HG03103 (cell line): ENCODE measurements around the gene BIN1.

Experiments
- ATAC-seq: cut with Tn5 transposase; IDR thresholded peaks from one replicate; pipeline ENCODE4 v1.9.1; 2021; ENCODE audit warnings: low read depth; ENCODE audit not compliant: unreplicated experiment

Gene BIN1

DNA sequence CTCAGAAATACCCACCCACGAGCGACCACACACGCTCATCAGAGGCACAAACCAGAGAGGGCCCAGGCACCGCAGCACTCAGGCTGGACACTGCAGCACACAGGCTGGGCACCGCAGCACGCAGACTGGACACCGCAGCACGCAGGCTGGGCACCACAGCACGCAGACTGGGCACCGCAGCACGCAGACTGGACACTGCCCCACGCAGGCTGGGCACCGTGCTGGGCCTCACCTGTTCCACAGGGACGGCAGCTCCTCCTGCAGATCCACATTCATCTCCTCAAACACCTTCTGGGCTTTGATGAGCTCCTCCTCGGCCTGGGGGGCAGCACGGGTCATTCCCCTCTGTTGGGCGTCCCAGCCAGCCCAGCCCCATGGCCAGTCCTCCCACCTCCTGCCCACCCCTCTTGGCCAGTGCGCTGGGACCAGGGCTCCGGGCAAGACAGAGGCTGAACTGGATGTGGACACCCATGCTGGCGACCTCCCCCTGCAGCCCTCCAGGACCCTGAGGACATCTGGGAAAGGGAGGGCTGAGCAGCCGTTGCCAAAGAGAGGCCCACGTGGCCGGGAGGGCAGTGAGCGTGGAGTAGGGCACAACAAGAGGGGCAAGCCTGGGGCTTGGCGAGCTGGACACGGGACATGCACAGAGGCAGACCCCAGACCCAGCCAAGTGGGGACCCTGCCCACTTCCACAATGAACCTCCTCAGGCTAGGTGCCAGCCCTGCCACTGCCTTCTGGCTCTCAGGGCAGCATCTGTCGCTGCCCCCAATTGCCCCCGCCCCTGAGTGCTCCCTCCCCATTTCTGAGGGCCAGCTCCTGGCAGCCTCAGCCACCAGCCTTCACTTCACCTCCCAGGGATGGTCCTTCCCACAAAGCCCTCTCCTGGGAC lies 43.0 kb downstream of the BIN1 start:
- ATAC-seq, result no peak

DNA sequence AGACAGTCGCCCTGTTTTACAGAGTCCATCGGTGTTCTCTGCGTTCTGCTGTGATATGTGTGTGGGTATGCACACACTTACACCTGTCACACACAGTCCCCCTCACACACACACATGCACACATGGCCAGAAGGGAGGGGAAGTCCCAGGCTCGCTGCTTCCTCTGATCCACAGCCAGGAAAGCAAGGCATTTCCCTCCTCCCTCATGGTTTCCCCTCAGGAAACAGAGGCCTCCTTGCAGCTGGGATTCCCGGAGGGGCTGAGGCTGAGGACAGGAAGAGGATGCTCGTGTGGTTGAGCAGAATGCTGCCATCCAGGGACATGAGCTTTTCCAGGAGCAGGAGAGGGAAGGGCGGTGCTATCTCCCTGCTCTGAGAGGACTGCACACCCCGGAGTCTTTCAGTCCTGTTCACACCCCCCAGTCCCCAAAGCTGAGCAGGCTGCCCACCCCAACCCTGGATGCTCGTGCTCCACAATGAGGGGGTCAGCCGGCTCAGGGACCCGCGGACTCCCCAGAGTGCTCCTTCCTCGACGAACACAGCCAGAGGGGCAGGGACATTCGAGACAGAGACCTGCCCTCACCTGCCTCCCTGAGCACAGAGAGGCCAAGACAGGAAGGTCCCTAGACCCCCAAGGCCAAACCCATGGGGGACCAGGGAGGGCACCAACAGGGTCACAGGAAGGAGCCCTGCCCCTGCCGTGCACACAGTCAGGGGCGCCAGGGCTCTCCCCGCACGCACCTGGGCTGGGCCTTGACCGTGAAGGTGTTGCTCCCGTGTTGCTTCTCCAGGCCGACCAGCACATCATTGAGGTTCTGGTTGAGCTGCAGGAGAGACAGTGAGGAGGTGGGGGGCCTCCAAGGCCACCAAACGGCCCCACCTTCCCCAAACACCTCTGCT lies 45.3 kb downstream of the BIN1 start:
- ATAC-seq, result no peak

DNA sequence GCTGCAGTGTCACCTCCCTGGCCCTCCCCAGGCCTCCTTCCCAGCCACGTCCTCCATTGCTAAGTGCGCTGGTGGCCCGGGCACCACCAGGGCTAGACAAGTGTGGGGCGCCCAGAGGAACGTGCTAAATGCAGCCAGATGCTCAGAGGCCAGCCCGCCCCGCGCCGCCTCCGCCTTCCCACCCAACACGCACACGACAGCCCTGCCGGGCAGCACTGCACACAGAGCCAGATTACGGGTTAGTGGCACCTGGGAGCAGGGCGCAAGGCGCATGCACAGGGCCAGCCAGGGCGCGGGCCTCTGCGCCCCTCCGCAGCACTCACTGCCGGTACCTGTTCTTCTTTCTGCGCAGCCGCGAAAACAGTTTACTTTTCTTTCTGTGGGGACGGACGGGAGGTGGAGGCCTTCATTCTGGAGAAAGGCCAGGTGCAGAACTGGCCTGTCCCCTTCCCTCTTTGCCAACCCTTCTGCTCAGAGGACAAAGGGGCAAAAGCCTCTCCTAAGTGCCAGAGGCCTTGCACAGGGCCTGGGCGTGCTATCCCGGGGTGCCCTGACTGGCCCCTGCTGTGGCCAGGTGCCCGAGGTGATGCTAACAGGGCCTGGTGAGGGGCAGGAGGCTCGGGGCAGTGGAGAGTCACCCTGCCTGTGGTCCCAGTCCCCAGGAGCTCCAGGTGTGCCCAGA lies 46.5 kb downstream of the BIN1 start:
- no peak for ATAC-seq

DNA sequence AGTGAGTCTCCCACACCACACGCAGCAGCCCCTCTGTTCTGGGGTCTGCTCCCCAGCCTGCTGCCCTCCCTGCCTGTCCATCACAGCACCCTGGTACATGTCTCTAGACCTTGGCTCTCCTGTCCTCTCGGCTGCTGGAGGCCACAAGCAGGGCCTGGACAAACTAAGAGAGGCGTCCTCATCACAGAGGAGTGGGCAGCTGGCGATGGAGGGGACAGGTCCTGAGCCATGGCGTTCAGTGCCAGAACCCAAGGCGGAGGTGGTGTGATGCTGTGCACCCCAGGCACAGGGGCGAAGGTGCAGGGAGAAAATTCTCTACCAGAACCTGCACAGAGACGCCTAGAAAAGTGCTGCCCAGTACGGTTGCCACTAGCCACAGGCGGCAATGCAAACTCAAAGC lies 47.4 kb downstream of the BIN1 start:
- ATAC-seq, result no peak

DNA sequence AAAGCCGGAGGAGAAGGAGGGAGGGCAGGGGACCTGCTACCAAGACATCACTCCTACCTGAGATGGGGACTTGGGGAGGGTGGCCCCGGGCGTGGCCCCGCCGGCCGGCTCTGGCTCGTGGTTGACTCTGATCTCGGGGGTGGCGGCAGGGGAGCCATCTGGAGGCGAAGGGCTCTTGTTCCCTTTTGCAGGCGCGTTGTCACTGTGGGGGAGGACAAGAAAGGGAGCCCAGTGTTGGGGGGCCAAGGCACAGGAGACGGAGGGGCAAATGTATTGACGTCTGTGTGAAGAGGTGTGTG lies 48.1 kb downstream of the BIN1 start:
- no peak for ATAC-seq

DNA sequence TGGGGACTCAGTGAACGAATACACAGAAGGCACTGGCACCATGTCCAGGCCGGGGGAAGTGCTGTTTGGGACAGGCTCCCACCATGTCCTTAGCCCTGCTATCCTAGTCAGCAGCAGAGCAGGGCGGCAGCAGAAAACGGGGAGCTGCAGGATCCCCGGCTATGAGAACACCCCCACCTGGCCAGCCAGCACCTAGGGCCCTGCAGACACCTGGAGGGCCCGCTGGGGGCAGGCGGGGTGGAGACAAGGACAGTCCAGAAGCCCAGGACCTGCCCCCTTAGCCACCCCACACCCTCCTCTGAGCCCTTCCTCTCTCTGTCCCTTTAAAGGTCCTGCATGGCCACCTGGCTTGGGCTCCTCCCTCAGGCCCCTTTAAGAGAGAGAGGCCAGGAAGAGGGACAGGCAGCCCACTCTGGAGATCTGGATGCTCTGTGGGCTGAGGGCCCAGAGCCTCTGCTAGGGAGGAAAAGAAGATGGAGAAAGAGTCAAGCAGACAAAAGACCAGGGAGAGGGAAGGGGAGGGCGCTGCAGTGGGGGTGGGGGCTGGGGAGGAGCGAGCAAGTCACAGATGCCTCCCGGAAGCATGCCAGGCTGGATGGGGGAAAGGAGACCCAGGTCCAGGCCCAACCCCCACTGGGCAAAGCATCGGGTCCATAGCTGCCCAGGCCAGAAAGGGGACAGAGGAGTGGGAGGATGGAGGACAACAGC lies 48.6 kb downstream of the BIN1 start:
- ATAC-seq, result no peak

DNA sequence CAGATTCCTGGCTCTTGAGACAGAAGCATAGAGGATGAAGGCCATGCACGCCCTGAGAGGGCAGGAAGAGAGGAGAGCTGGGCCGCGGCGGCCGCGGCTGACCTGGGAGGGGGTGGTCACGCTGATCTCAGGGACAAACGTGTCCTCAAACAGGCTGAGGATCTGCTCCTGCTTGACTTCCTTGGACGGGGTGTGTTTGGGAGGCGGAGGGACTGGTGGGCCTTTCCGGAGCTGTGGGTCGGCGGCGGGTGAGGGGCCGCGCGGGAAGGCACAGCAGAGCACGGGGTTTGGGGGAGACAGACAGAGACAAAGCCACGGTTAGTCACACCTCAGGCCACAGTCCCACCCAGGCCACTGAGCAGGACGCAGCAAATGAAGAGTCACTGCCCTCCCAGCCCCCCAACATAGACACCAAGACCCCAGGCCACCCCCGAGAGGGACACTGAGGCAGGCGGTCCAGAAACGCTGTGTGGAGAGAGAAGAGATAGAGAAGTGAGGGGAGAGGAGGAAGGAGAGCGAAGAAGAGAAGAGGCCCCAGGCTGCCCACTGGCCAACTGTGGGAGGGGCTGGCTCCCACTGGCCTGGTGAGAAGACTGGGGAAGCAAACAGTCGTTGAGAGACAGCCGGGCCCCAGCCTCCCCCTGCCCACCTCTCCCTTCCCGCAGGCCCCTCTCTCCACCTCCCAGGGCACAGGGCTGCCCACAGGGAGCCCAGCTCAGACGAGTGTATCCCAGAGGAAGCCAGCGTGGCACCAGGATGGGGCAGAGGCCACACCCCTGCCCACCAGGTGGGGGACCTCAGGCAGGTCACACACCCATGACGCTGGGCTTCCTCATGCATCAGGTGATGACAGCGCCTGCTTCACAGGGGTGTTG lies 49.3 kb downstream of the BIN1 start:
- ATAC-seq, result no peak

DNA sequence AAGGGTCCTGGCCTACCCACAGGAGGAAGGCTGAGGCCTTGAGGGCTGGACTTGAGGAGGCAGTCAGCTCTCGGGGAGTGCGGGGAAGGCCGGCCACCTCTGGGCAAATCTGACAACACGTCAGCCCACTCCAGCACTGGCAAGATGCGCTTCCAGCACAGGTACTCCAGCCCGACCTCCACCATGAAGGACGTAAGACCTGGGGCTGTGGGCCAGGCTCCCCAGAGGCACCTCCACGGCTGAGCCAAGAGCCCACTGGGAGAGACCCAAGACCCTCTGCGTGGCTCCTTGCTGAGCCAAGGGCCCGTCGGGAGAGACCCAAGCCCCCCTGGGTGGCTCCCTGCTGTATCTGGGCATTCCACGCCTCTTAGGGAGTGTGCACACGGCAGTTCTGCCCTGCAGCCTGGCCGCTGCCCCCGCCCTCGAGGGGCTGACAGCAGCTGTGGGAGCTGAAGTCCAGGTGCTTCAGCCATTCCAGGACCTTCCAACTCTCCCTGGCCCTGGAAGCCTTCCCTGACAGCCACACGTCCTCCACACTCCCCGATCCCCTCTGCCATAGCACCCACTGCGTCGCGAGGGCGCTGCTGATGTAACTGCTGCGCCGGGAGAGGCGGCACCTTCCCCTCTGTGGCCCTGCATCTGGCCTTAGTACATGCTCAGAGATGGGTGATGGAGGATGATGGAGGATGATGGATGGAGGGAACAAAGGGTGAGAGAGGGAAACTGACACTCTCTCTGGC lies 50.2 kb downstream of the BIN1 start:
- ATAC-seq, result no peak

DNA sequence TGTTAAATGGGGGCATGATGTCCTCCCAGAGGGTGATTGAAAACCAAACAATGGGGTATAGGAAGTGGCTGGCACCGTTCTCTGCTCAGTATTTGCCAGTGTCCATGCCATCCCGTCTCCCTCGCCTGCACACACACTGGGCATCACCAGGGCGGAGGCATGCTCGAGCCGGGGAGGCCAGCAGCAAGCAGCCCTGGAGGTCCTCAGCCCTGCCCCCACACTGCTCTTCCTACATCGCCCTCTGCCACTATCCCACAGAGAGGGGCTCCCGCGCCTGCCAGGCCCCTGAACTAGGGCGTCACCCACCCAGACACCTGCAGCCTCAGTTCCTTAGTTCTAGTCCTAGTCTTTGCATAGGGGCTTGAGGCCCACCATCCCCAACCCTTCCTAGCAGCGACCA lies 50.9 kb downstream of the BIN1 start:
- ATAC-seq, result no peak

DNA sequence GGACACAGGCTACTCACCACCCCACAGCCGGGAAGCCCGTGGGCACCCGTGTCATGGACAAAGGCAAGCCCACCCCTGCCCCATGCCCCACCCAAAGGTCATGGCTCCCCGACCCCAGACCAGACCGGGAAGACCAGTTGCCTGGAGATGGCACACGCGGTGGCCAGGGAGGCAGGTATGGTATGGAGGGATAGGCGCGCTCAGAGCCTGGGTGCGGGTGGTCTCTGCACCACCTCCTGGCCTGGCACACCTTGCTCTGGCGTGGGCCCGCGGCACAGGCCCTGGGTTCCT lies 51.2 kb downstream of the BIN1 start:
- ATAC-seq, result no peak

DNA sequence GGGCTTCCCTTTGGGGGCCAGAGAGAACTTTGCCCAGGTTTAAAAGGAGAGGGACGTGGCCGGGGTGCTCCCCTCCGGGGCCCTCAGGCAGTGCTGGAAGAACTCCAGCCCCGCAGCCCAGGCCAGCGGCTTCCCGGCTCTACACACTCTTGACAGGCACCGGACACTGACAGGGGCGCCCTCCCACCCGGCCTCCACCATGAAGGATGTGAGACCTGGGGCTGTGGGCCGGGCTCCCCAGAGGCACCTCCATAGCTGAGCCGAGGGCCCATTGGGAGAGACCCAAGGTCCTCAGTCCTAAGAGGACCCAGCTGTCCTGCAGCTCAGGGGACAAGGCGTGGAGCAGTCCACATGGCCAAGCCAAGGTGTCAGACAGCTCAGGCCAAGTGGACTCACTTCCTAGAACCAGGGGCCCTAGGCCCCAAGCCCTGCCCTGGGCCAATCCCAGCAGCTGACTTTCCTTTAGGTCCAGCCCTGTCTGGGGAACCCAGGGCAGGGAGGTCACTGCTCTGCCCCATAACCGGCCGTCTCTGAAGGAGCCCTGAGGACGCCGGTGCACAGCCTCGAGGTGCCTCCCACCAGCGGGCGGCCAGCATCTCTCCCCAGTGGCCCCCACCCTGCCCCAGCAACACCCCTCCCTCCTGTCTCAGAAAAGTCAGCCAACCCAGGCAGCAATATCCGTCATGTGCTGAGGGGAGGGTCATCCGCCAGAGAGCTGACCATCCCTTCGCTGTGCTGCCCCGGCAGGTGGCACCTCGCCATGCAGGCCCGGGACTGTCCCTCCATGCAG lies 51.8 kb downstream of the BIN1 start:
- ATAC-seq, result no peak

DNA sequence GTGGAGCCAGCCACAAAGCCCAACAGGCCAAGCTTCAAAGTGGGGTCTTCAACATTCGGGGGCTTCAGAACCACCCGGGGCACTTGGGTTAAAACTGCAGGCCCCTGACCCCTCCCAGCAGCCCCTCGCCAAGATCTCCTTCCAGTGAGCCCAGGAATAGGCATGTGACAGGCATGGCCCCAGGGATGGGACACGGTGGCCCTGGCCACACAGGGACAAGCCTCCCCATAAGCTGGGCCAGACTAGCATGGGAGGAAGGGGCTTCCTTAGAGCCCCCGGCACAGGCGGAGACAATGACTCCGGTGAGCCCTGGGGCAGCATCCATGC lies 52.4 kb downstream of the BIN1 start:
- ATAC-seq, result no peak

DNA sequence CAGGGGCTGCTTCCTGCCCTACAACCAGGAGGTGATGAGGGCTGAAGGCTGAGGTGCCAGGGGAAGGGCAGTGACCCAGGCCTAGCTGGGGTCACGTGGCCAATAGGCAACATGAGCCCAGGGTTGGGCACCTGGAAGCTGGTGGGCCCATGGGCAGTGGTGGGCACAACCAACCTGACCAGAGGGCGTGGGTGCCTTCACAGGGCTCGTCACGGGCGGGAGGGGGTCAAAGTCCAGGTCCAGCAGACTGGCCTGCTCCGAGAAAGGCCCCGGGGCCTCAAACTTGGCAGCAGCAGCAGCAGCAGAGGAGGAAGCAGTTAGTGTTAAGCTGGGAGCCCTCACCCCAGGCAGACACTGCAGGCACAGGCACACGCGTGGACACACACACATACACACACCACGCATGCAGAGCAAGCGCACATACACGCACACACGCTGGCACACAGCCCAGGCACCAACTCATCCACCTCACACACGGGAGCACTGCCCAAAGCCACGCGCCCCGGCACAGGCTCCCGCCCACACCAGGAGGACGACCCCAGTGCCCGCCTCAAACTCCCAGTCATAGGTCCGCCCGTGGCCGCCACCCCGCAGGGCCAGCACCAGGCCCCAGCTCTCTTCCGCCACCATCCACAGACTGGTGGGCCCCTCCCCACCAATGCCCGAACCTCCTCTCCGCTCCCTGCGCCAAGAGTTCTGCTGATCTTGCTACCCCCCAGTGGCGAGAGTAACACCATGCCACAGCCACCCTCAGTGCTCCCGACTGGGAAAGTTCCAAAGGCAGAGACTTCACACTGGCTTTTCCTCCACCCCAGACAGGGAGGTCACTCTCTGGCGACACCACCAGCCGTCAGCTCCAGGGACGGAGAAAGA lies 53.0 kb downstream of the BIN1 start:
- ATAC-seq, result no peak

DNA sequence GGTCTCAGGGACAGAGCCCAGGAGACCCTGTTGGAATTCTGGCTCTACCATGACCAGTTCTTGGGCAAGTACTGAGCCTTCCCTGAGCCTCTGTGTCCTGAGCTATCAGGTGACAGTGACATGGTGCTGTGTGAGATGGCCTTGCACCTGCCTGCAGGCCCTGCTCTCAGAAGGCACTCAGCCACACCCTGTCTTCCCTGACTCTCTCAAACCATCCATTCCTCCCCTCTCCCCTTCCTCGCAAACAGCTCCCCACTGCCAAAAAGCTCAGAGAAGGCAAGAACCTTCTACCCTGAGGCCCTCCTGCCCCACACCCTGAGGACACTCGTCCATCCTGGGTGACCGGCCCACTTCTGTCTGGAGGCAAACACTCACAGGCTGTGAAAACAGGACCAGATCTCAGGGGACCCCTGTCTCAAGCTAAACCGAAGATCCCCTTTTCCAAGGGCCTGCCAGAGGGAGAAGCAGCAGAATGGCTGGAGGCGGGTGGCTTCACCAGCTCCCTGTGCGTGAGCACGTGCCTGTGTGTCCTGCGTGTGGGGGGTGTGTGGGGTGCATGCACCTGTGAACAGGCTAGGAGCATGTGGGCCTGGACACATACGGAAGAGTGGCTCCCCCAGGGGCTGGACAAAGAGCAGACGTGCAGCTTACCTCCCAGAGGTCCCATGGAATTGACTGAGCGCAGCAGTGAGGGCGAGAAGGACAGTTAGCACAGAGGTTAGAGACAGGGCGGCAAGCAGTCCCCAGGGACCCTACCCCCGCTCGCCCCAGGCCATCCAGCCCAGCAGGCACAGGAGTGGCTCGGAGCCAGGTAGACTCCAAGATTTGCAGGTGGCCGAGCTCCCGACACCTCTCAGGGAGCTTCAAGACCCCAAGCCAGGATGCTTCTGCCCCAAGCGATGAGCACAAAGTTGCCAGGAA lies 53.9 kb downstream of the BIN1 start:
- ATAC-seq, result no peak

DNA sequence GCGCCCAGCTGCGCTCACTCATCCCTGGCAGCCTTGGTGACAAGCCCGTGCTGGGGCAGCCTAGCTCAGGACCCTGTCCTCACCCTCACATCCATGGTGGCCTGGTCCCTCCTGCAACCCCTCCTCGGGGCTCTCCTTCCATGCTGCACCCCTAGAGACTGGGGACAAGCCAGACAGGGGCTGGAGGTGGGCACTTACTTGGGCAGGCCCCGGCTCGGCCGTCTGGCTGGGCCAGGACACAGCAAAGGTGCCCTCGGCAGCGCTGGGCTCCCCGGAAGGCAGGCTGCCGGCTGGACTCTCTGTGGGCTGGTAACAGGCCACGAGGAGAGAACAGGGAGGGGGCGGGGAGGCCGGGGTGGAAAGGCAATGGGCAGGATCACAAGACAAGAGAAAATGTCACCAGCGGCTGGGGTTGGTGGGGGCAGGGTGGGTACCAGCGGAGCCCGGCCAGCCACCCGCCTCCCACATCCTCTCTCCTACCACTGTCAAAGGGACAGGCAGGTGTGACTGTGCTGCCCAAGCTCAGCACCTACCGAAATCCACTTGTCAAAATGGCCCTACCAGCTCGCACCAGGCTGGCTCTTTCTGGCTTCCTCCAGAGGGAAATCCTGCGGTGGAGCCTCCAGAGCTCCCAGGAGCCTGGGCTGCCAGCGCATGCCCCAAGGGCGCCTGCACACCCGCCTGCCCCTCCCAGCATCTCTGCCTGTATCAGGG lies 54.7 kb downstream of the BIN1 start:
- ATAC-seq, result no peak
